Transverse colon (tissue), 4 donors: Measurements from ENCODE around the gene SLCO4A1.

Experiments used
- POLR2AphosphoS5 ChIP-seq, 3 donors: sonication (generic); formaldehyde crosslinking; IDR thresholded peaks; one replicate each; pipeline ENCODE4 v1.6.1; 2016; ENCODE audit warnings: antibody characterized with exemption in 3 of 3
- TF ChIP-seq, protein P1 (sequence below), 5 experiments: fragments of 200-600 bp in 3 of 5; fragments of 450-650 bp in 2 of 5; sonication (generic) in 3 of 5; IDR thresholded peaks; 1 replicate in 2 of 5; 2 replicates in 3 of 5; pipeline ENCODE4 v1.5.1; 2016 to 2017; ENCODE audit warnings: antibody characterized with exemption in 5 of 5, inconsistent platforms in 3 of 5, mild to moderate bottlenecking in 2 of 5, moderate library complexity in 1 of 5

- TF ChIP-seq POLR2AphosphoS5 (IDR thresholded peaks at IDR 0.05): no peak
- TF ChIP-seq, protein P1, sequence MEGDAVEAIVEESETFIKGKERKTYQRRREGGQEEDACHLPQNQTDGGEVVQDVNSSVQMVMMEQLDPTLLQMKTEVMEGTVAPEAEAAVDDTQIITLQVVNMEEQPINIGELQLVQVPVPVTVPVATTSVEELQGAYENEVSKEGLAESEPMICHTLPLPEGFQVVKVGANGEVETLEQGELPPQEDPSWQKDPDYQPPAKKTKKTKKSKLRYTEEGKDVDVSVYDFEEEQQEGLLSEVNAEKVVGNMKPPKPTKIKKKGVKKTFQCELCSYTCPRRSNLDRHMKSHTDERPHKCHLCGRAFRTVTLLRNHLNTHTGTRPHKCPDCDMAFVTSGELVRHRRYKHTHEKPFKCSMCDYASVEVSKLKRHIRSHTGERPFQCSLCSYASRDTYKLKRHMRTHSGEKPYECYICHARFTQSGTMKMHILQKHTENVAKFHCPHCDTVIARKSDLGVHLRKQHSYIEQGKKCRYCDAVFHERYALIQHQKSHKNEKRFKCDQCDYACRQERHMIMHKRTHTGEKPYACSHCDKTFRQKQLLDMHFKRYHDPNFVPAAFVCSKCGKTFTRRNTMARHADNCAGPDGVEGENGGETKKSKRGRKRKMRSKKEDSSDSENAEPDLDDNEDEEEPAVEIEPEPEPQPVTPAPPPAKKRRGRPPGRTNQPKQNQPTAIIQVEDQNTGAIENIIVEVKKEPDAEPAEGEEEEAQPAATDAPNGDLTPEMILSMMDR (IDR thresholded peaks at IDR 0.05): no peak
Observed at GRCh38 chr20:62622178-62622876, 20.0 kb upstream of the SLCO4A1 start.
